ENCODE measurements around the gene NFILZ.
"Not testable (repeated sequence)": the region's sequence is repeated elsewhere in the genome, so short reads cannot be mapped to it uniquely, and the experiment has no call there.

The NFILZ gene

GRCh38 chr19:8611877-8612806 lies 18.3 kb upstream of the NFILZ start:
- no peak for DNase-seq (ENCODE audit: low spot score)

DNA sequence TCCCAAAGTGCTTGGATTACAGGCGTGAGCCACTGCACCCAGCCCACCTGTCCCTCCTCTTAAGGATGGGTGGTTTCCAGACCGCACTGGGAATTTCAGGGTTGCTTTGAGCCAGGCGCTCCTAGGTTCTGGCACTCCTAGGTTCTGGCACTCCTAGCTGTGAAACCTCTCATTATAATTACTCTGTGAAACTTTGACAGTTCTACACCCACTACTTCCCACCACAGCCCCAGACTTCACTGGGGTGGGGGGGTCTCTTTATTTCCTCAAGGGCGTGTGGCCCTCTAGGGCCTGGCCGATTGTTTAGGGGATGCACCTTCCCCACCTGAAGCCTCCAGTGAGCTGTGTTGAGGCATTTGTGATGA lies 17.6 kb upstream of the NFILZ start:
- DNase-seq (ENCODE audit: low spot score), result no peak

GRCh38 chr19:8614455-8614854 lies 16.0 kb upstream of the NFILZ start:
- no peak for DNase-seq (ENCODE audit: low spot score)

GRCh38 chr19:8615024-8615423 lies 15.4 kb upstream of the NFILZ start:
- no peak for DNase-seq (ENCODE audit: low spot score)

- DNase-seq (ENCODE audit: low spot score), result peak; percentile 25
Measured at GRCh38 chr19:8615813-8616596, 14.4 kb upstream of the NFILZ start.

GRCh38 chr19:8616861-8617260 lies 13.6 kb upstream of the NFILZ start:
- DNase-seq (ENCODE audit: low spot score), result no peak

- DNase-seq (ENCODE audit: low spot score), result not testable (repeated sequence)
Measured at GRCh38 chr19:8617325-8617724, 13.1 kb upstream of the NFILZ start.

DNA sequence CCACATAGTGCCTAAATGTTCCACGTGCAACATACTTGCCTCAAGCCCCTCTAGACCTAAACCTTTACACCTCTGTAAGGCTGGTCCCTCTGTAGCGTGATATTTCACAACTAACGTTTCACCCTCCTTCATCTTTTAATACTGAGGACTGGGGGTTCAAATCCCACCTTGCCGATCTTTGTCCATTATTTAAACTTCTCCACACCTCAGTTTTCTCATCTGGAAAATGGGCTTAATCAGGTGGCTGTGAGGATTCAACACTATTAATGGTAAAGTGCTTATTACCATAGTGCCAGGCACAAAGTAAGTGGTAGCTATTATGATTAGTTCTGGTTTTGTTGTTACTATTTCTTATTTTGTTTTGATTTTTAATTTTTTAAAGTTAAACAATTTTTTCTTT lies 12.4 kb upstream of the NFILZ start:
- no peak for DNase-seq (ENCODE audit: low spot score)

DNA sequence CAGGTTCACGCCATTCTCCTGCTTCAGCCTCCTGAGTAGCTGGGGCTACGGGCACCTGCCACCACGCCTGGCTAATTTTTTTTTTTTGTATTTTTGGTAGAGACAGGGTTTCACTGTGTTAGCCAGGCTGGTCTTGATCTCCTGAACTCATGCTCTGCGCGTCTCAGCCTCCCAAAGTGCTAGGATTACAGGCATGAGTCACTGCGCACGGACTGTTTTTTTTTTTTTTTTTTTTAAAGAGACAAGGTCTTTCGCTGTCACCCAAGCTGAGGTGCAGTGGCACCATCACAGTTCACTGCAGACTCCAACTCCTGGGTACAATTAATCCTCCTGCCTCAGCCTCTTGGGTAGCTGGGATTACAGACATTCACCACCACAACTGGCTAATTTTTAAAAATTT lies 11.7 kb upstream of the NFILZ start:
- no peak for DNase-seq (ENCODE audit: low spot score)

DNA sequence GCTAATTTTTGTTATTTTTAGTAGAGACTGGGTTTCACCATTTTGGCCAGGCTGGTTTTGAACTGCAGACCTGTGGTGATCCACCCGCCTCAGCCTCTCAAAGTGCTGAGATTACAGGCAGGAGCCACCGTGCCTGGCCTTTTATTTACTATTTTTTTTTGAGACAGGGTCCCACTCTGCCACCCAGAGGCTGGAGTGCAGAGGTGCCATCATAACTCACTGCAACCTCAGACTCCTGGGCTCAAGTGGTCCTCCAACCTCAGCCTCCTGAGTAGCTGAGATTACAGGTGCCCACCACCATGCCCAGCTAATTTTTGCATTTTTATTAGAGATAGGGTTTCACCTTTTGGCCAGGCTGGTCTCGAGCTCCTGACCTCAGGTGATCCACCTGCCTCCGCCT lies 7.5 kb upstream of the NFILZ start:
- not testable (repeated sequence) for DNase-seq (ENCODE audit: low spot score)

GRCh38 chr19:8626842-8627241 lies 3.6 kb upstream of the NFILZ start:
- DNase-seq (ENCODE audit: low spot score), result no peak

GRCh38 chr19:8629184-8629583 lies 1.2 kb upstream of the NFILZ start:
- no peak for DNase-seq (ENCODE audit: low spot score)

DNA sequence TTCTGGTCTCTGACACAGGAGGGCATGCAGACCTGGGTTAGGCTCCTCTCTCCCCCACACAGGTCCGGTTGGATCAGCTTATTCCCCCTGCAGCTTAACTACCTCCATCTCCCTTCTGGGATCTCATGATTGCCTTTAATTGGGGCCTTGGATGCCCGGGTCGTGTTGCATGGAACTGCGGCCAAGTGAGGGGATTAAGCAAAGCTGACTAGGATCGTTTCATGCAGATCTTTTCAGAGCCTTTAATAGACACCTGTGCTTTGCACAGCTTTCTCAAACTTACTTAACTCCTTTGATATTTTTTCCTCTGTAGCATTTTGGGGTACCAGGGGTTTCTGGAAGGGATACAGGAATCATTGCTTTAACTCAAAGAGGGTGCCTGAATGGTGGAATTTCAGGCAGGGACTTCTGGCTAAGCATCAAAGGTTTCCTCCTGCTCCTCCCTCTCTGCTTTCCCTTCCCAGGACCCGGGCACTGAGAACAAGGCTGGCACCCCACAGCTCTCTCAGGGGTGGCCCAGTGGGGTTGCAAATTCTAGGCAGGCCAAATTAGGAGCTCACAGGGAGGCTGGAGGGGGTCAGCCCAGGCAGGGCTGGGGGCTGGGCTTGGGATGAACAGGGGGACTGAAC lies 477 bp downstream of the NFILZ start:
- DNase-seq (ENCODE audit: low spot score), result no peak

DNA sequence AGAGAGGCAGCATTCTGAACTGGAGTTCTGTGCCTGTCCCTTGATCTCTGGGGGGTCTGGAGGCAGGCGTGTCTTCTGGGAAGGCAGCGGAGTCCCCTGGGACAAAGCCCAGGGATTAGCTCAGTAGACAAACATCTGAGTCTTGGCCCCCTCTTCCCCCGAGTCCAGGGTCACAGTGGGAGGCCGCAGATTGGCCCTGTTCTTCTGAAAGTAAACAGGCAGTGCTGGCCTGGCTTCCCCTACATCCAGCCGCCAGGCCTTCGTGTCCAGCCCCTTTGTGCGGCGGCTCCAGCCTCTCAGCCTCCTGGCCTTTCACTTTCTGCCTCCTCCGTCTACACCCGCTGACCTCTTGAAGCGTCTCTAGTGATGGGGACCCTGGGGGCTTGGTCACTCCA lies 989 bp downstream of the NFILZ start:
- DNase-seq (ENCODE audit: low spot score), result no peak

- no peak for DNase-seq (ENCODE audit: low spot score)
Measured at GRCh38 chr19:8635422-8635821, 5.0 kb downstream of the NFILZ start.

DNA sequence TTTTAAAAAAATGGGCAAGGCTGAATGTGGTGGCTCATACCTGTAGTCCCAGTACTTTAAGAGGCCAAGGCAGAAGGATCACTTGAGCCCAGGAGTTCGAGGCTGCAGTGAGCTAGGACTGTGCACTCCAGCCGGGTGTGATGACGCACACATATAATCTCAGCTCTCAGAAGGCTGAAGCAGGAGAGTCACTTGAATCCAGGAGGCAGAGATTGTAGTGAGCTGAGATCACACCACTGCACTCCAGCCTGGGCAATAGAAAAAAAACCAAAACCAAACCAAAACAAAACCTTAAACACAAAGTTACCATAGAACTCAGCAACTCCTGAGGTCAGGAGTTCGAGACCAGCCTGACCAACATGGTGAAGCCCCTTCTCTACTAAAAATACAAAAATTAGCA lies 6.6 kb downstream of the NFILZ start:
- not testable (repeated sequence) for DNase-seq (ENCODE audit: low spot score)

DNA sequence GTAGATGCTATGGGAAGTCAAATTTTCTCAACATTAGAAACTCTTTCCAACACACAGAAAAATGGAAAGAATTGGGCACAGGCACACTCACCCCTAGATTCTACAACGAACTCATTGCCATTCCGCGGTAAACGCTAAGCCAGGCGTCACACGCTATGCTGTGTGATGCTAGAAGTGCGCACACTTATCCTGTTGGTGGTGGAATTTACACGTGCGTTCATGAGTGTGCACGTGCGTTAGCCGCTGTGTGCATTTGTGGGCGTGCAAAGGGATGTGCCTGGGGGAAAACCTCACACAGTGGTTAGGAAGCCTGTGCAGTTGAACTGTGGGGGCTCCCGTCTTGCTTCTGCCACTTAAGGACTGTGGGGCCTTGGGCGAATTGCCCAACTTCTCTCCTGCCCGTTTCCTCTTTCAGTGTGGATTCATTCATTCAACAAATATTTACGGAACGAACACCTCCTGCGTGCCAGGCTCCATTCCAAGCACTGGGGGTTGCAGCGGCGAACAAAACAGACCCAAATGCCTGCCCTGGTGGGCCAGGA lies 7.7 kb downstream of the NFILZ start:
- DNase-seq (ENCODE audit: low spot score), result no peak

GRCh38 chr19:8639821-8640401 lies 9.5 kb downstream of the NFILZ start:
- no peak for DNase-seq (ENCODE audit: low spot score)

DNA sequence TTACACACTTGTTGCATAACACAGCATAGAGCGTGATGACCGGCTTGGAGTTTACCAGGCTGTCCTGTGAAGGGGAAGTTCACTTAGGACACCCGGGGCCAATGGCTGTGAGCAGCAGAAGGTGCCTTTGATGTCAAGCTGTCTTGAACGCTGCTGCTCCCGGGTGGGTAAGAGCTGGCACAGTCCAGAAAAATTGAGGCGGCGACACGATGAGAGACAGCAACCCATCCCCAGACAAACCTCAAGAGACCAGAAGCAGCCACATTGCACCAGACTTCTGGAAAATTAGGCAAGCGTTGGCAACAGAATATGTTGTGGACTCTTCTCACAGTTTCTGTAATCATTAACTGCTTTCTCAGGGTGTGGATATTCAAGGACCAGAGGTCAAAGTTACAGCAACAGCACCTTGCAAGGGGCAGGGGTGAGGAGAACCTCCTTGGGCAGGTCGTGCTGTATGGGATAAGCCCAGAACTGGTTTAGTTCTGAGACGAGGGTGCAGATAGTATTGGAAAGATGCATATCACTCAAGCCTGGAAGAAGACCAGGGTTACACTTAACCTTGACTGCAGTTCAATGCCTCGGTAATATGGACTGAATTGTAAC lies 10.1 kb downstream of the NFILZ start:
- peak; percentile 8 for DNase-seq (ENCODE audit: low spot score)

DNA sequence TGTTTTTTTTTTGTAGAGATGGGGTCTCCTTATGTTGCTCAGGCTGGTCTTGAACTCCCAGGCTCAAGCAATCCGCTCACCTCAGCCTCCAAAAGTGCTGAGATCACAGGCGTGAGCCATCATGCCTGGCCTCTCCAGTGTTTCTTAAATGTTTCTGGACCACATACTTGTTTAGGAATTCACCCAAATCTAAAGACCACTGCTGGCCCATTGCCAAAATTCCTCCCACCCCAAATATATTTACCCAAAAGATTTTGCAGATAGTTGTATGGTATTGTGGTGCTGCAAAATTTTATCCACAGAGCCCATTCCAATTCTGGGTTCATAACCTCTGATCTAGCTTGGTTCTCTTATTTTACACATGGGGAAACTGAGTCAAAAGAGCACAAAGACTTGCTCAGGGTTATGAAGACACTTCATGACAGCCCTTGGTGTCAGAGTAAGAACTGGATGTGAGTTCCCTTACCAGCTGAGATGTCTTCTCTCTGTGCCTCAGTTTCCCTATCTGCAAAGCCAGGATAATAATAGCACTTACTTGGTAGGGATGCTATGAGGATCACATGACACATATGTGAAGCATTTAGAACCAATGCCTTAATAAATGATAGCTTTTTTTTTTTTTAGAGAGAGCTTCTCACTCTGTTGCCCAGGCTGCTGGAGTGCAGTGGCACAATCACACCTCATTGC lies 10.9 kb downstream of the NFILZ start:
- no peak for DNase-seq (ENCODE audit: low spot score)

- peak; percentile 21 for DNase-seq (ENCODE audit: low spot score)
Measured at GRCh38 chr19:8641908-8642547, 11.6 kb downstream of the NFILZ start.
